GM23248 (cell line): ENCODE data around the gene MECP2.

Experiments used
- EZH2 ChIP-seq: fragments of 200-600 bp; sonication (generic); IDR thresholded peaks from 2 replicates; pipeline ENCODE4 v1.6.1; 2018; ENCODE audit warnings: antibody characterized with exemption, mild to moderate bottlenecking; ENCODE audit not compliant: insufficient read depth, poor library complexity, severe bottlenecking
- EZH2phosphoT487 ChIP-seq: fragments of 200-600 bp; sonication (generic); IDR thresholded peaks from 2 replicates; pipeline ENCODE4 v1.6.1; 2018; ENCODE audit warnings: antibody characterized with exemption, moderate library complexity, mild to moderate bottlenecking, low read depth; ENCODE audit not compliant: insufficient read depth

- TF ChIP-seq EZH2 (no peak), EZH2phosphoT487 (no peak)
Measured at GRCh38 chrX:154043003-154043763, 54.3 kb downstream of the MECP2 start.
